GM12891 (cell line): Measurements from ENCODE around the gene NEB.

Experiments used
- POLR2A ChIP-seq: IDR thresholded peaks from 2 replicates; pipeline ENCODE4 v1.6.1; 2011; ENCODE audit warnings: low read depth, low read length, control low read depth
- POLR2AphosphoS5 ChIP-seq: IDR thresholded peaks from 2 replicates; pipeline ENCODE4 v1.6.1; 2011; ENCODE audit warnings: low read depth, low read length, control low read depth
- TAF1 ChIP-seq: IDR thresholded peaks from 2 replicates; pipeline ENCODE4 v1.6.1; 2011; ENCODE audit warnings: low read depth, low read length, control low read depth

- no peak for TF ChIP-seq TAF1
- TF ChIP-seq POLR2A, result no peak
- no peak for TF ChIP-seq POLR2AphosphoS5
These were observed 65.5 kb downstream of the NEB start for GRCh38 chr2:151668737-151669136.
